ENCODE data around the gene DUSP6.

Gene DUSP6

DNA sequence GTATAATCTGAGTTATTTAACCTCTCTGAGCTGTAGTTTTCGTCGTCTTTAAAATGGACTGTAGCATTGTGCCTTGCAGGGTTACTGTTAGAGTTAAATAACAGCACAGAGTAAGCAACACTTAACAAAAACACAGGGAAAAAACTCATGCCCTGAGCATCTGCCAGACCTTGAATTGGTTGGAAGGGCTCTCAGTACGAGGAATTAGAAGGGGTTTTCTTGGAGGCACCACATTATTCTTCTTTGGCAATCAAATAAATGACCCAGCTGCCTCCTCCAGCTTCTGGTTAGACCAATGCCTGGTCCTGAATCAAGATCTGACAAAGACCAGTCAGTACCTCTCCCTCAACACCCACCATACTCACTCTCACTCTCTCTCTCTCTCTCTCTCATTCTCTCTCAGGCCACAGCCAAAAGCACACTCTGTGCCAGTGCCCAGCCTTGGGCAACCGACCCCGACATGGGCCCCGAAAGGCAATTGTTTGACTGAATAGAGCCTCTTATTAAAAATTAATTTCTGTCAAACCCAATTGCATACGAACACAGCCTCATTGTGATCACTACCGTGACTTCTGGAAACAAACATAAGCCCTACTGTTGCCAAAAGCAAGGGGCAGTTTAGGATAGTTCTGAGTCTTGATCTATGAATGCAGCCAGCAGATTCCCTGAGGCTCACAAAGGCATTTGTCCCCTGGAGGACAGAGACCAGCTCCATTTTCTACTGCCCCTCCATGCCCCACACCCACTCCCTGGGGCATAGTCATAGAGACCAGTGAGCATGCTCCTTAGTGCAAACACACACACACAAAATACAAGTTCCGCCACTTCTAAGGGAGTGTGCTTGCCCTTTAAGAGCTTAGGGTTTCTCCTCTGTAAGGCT, 23.9 kb downstream of the DUSP6 start:
- no peak for DNase-seq

DNA sequence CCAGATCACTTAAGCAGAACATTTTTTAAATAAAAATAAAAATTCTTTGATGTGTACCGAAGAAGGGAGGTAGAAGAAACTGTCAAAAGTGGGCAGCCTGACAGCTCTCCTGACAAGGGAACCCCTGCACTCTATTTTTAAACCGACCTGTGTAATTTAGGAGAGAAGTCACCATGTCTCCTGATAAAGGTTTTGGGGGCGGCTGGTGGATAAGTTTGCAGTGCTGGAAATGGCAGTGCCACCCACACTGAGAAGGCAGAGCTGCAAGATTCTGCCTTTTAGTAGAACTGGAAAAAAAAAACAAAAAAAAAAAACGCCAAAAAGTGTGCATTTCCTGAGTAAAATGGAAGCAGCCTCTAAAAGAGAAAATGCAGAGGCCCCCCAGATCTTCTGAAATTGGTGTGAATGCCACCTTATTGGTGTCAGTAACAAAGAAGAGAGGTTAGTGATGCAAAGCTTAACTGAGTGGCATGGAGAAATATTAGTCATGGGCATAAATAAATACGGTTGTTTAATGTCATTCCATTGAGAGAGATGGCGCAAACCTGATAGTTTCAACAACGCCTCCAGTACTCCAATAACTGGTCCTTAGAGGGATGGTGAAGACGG, 24.7 kb downstream of the DUSP6 start:
- DNase-seq: no peak

DNA sequence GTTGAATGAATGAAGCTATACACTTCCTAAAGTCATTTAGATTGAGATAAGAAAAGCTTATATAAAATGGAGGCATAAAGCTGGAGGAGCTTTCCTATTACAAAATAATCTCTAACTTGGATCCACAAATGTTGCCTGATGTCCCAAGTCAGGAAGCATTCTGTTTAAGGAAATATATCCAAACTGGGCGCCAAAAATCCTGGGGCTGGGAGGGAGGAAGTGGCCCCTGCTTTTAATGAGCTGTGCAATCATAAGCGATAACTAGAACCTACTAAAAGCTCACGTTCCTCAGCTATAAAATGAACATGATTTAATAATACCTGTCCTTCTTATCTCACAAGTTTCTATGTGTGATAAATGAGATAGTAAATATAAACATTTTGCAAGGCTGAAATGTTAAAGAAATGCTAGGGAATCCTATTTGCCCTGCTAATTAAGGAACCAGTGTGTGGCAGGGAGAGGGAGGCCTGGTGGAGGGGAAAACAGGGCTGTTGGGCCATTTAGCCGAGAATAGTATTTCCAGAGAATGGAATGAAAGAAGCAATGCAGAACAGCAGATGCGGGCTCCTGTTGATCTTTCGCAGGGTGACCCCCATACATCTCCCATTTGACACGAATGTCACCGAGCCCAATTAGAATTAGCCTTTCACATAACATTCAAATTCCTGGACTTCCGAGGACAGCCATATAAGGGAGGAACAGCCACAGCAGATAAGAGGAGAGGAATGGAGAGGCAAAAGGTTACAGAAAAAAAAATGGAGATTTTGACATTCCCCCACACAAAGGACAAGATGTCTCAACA, 25.9 kb downstream of the DUSP6 start:
- DNase-seq: no peak

DNA sequence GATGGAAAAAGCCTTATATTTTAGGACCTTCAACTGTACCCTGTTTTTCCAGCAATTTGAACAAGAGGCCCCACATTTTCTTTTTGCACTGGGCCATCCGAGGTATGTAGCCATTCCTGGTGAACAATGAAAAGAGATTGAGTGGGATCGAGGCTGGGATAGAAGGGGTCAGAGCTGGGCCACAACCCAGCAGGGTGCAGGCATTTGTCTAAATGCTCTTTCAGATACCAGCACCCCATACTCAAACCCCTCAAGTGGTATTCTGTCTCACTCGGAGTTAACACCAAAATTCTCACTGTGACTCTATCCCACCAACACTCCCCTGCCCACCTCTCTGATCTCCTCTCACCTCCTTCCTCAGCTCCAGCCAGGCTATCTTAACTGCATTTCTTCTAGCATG, 26.8 kb downstream of the DUSP6 start:
- DNase-seq: no peak

DNA sequence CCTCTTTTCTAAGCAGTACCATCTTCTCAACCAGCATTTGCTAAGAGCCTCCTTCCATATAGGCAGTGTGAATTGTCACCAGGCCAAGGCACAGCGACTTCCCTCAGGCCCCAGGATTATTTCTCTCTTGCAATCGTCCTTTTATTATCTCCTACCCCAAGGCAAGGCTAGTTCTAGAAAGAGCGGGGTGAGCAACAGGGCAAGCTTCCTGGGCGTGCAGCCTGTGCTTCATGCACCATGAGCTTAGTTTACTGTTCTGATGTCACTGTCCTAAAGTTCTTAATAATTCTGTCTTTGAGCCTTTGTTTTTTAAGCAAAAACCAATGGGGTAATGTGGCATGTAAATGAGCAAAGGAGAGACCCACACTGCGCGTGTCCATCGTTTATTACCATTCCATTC, 27.9 kb downstream of the DUSP6 start:
- no peak for DNase-seq

DNA sequence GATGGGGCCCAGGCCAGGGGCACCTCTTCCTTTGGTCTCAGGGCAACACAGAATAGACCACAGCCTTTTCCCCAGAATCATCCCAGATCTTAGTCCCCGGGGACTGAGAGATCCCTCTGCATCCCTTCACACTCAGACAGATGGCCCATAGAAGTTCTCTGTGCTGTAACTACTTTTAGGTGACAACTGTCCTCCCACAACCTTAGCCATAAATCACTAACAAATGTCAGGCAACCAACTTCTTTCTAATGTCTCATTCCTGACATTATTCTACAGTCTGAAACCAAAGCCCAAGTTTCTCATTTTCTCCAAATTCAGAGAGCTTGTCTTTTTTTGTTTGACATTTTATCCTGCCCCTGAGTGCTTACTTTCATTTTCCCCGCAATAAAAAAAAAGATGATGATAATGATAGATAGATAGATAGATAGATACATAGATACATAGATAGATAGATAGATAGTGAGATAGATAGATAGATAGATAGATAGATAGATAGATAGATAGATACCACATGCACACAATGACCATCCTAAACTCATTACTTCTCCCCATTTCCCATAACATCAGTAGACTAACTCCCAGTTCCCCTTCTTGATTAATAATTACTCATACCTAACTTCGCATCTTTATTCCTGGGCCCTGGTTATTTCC, 28.6 kb downstream of the DUSP6 start:
- no peak for DNase-seq

DNA sequence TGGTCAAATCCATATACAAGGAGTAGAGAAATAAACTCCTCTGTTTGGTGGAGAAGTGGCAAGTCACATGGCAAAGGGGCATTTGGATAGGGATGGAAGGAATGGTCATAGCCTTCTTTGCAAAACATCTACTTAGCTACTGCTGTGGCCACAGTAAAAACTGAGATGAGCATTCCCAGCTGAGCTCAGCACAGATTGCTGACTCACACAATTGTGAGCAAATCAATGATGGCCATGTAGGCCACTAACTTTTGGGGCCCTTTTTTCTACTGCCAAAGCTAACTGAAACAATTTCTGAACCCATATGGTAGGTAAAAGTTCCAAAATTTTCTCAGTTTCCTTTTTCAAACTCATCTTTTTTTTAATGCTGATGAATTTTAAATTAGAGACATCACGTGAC, 31.6 kb downstream of the DUSP6 start:
- no peak for DNase-seq

DNA sequence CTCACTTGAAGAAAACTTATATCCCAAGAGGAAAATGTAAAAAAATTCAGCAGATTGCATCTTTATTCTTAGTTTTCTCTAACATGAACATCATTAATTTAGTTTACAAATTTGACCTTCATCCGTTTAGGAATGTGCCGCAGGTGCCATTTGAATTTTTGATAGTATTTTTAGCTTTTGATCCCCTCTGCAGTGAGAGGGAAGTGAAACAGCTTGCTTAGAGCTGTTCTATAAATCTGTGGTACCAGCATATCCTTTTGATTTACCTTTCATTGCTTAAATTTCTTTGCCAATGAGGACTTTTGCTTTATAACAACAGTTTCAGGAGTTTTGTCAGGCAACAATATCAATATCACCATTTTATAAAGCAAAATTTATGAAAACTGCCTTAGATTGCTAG, 32.7 kb downstream of the DUSP6 start:
- DNase-seq: no peak

DNA sequence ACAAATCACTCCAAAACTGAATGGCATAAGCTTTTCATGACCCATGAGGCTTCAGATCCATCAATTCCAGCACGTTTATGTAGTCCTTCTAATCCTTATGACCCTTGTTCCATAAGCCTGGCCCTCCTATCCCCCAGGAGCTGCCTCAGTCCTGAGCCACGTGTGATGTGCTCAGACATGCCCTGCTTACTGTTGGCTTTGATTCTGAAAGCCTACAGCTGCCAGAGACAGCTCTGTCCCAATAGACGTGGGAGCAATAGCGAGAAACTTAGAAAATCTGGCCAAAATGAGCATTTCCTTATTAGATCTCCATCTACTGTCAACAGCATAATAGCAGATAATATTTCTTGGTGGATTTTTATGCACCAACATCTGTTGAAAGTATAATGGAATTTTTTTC, 33.2 kb downstream of the DUSP6 start:
- no peak for DNase-seq

DNA sequence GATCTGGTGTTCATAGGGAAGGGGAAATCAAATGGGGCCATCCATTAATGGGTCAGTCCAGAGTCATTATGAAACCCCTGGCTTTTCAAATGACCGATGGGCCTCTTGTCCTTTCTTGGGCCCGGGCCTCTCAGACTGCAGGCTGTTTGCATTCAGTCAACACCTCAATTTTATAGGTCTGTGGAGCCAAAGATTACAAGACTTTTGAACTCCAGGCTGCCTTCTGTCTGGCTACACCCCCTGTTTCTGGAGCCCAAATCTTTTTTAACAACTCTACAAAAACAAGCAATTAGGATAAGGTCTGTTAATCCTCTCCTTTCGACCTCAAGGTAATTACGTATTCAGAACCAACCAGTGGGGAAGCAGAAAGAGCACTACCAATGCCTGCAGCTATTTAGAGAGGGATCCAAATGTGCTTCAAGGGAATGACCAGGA, 35.6 kb downstream of the DUSP6 start:
- no peak for DNase-seq

DNA sequence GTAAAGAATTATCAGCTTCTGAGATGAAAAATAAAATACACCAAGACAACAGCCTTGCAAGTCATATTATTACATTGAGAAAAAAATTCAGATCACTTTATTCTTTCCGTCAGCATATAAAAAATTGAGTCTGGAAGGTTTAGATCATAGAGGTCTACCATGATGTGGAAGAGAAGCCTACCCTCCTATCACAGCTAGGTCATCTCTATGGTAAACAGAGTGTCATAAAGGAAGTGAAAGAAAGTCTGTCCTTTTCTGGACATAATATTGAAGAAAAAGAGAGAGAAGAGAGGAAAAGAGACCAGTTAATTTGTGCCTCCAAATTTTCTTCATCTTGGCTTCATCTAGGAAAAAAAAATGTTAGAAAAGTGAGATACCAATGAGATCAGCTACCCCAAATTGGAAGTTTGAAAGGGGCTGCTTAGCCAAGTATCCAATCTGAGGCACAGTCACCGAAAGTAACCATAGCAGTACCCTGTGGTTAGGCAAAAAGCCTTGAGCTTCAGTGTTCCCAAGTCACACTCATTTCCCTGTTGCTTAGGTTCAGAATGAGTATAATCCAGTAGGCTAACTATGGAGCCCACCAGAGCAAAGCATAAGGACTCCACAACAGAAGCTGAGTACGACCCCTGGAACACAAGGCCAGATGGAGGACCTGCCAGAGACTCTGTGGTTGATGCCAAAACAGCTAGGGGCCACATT, 38.1 kb downstream of the DUSP6 start:
- DNase-seq: no peak

DNA sequence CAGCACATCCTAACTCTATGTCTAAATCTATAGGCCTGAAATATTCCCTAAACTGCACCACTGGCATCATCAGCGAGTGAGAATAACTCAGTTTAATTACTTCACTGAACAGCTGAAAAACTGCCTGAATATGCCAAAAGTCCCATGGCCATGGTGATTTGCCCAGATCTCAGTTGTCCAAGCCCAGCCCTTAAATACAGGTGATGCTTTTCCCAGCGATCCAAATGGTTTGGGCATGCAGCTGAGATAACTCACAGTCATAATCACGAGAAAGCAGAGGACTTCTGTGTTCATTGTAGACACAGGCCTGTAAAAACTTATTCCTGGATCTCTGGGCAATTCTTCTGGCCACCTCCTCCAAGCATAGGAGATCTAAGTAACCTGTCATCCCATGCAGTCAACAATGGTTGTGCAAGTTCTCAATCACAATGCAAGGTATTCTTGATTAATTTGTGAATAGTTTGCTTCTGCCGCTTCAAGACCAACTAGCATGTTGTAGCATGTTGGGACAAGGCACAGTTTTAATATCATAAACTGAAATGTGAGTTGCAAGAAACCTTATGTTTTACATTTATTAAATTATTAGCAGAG, 40.5 kb downstream of the DUSP6 start:
- no peak for DNase-seq

DNA sequence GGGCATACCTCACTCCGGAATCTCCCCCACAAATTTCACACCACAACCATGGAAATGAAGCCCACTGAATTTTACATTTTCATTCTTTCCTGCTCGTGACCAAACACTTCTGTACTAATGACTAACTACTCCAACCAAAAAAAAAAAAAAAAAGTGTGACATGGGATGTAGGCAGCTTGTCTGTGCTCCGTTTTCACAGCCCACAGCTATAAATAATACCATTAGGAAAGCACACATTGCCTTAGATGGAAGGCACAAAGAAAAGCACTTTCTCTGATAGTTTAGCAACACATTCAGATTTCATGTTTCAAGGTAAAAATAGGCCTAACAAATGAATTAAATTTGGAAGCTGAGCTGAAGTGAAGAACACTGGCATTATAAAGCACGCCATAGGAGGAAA, 42.5 kb downstream of the DUSP6 start:
- no peak for DNase-seq

DNA sequence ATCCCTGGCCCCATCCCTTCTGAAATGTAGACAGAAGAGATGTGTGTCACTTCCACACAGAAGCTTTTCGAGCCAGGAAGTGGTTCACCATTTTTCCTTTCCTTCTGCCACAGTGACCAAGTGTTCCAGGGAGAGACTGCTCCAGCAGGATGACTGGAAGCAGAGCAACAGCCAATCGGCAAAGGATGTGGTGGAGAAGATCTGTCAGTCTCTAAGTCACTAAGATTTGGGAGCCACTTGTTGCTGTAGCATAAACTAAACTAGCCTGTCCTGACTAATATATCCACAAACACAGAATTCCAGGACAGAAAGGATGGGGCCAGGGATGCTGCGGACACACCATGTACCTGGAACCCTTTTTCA, 42.9 kb downstream of the DUSP6 start:
- no peak for DNase-seq

DNA sequence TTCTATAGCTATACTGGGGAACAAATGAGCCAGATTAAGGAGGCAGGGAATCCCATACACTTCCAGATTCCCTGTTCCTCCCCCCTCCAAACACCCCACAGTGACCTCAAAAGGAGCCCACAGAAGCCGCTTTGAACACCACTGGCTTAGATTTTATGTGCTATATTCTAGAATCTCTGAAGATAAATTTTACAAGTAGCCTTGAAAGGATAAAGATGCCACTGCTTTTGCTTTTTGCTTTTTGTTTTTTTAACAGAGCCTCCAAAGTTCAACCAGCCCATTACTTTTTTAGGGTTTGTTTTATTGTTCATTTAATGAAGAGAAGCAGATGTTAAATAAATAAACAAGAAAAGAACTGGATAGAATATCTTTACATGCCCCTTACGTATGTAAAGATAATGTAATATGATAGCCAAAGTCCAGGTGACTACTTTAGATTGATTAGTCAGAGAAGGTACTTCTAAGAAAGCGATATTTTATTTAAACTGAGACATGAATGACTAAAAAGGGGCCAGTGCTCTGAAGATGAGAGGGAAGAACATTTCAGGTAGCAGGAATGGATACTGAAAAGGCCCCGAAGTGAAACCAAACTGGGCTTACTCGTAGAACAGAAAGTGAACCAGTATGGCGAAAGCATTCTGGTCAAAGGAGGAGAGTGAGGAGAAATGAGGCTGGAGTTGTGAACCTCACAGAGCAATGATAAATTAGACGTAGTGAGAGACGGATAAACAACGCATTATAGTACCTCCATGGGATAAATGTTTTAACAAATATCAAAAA, 44.6 kb downstream of the DUSP6 start:
- DNase-seq: no peak

DNA sequence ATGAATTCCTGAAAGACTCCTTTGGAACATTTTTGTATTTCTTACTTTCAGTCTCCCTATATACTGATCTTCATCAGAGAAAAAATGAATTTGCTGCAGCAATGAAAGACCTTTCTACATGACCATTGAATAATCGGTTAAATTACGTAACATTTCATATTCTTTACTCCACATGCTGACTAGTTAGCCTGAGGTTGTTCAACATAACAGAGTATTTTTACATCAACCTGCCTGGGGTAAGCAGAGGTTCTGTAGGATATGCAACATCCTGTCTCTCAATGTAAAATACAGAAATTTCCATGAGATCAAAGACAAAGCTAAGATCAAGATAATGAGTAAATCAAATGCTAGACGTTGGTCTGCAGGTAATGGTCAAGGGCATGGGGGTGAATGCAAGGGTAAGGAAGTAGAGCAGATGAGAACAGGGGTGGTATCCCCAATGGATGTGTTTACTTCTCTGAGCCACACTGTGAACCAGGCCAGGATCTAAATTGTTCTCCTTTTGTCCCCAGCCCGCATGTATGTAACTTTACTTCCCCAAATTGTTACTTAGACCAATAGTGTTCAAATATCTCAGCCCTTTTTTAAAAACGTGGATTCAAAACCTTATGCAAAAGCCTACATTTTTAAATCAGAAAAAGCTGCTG, 45.4 kb downstream of the DUSP6 start:
- no peak for DNase-seq

DNA sequence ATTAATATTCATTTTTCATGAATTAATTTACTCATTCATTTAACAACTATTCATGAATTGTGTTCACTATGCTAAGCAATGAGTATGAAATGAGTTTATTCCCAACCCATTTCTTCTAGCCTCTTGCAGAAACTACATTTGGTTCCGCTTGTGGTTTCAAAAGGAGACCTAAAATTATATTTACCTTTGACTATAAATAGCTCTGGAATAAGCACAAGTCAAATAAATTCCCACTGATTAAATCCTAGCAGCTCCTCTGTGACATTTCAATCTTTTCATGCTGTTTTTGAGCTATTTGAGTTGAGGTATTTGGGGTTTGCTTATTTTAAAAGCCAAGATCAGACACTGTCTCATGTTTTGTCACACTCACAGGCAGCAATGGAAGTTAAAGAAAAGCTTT, 46.9 kb downstream of the DUSP6 start:
- DNase-seq: no peak

DNA sequence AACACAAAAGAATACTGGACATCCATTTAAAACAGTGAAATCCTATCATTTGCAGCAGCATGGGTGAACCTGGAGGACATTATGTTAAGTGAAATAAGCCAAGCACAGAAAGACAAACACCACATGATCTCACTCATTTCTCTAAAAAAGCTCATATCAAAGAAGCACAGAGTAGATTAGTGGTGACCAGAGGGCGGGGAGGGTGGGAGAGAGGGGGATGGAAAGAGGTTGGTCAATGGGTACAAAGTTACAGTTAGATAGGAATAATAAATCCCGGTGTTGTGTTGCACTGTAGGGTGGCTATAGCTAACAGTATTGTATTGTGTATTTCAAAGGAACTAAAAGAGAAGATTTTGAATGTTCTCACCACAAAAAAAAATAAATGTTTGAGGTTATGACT, 52.4 kb downstream of the DUSP6 start:
- no peak for DNase-seq

DNA sequence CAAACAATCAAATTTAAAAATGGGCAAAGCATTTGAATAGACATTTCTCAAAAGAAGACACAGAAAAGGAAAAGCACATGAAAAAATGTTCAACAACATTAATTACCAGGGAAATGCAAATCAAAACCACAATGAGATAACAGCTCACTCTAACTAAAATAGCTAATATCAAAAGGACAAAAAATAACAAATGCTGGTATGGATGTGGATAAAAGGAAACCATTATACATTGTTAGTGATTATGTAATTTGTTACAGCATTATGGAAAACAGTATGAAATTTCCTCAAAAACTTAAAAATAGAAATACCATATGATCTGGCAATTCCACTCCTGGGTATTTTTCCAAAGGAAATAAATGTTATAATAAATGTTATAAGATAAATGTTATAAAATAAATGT, 52.9 kb downstream of the DUSP6 start:
- no peak for DNase-seq

All from stimulated activated CD4-positive, alpha-beta T cell treated with anti-CD3 and anti-CD28 coated beads, Interleukin-4, amount 100 ng/mL, for 24 hours (primary cell).